Caco-2 (cell line): ENCODE data around the gene DENND2A. TPM values are rescaled to one million over a fixed set of nuclear protein-coding genes. Genes with fewer than 3 reads are reported as not detected.

ENCODE experiments used
- BruUV-seq: library from RNA; stranded (reverse); fragments of 400-500 nt; replicated peaks from 2 replicates; lab custom pipeline; 2021; lab: Mats Ljungman, UMichigan
- CTCF ChIA-PET: fragments of 300-600 bp; sonication (Branson Sonifier 250); formaldehyde crosslinking; loops from one replicate; lab custom pipeline; 2022; ENCODE audit warnings: antibody characterized with exemption; lab: Charles Lee
- POLR2A ChIA-PET: fragments of 300-600 bp; sonication (Branson Sonifier 250); formaldehyde crosslinking; loops from one replicate; lab custom pipeline; 2022; ENCODE audit warnings: antibody characterized with exemption; lab: Charles Lee
- DNase-seq, 2 experiments: peaks; one replicate each; pipeline versions ENCODE4 v3.0.0 to v3.0.0-alpha.2; 2020 to 2022
- H3K27me3 ChIP-seq: replicated peaks from 2 replicates; pipeline ENCODE4 v1.6.0; 2011; ENCODE audit warnings: low read length; ENCODE audit not compliant: control insufficient read depth, insufficient read depth
- H3K36me3 ChIP-seq: 2 replicates; pipeline ENCODE4 v1.5.1; 2011; ENCODE audit warnings: low read length; ENCODE audit not compliant: control insufficient read depth, insufficient read depth
- H3K4me1 ChIP-seq: fragments of 250-450 bp; sonication (Bioruptor Pico); 2 replicates; pipeline ENCODE4 v1.5.1; 2020; ENCODE audit warnings: mild to moderate bottlenecking
- H3K4me3 ChIP-seq: 2 replicates; pipeline ENCODE4 v1.5.1; 2011; ENCODE audit warnings: low read depth, mild to moderate bottlenecking, control low read depth, low read length
- H3K9me3 ChIP-seq: fragments of 250-450 bp; sonication (Bioruptor Pico); 2 replicates; pipeline ENCODE4 v1.5.1; 2020; ENCODE audit warnings: mild to moderate bottlenecking, moderate library complexity
- H3K27ac Mint-ChIP-seq: one replicate; pipeline ENCODE4 v1.8.0; 2022; ENCODE audit warnings: mixed read lengths; ENCODE audit not compliant: unreplicated experiment
- H3K27me3 Mint-ChIP-seq: one replicate; pipeline ENCODE4 v1.8.0; 2022; ENCODE audit warnings: mixed read lengths; ENCODE audit not compliant: insufficient read depth, unreplicated experiment
- H3K36me3 Mint-ChIP-seq: one replicate; pipeline ENCODE4 v1.8.0; 2022; ENCODE audit warnings: mild to moderate bottlenecking, mixed read lengths; ENCODE audit not compliant: insufficient read depth, unreplicated experiment
- H3K4me1 Mint-ChIP-seq: one replicate; pipeline ENCODE4 v1.8.0; 2022; ENCODE audit warnings: low read depth, mixed read lengths; ENCODE audit not compliant: unreplicated experiment
- H3K4me3 Mint-ChIP-seq: one replicate; pipeline ENCODE4 v1.8.0; 2022; ENCODE audit warnings: mild to moderate bottlenecking, moderate library complexity, mixed read lengths; ENCODE audit not compliant: unreplicated experiment
- H3K9me3 Mint-ChIP-seq: one replicate; pipeline ENCODE4 v1.8.0; 2022; ENCODE audit warnings: mixed read lengths; ENCODE audit not compliant: unreplicated experiment
- intact Hi-C: fragments of 100-400 bp; cut with micrococcal nuclease; formaldehyde crosslinking; loops from one replicate; pipeline ENCODE4 v1.10.0; 2022; ENCODE audit not compliant: unreplicated experiment
- total RNA-seq: library from RNA; stranded (reverse); gene quantifications from 2 replicates; pipeline ENCODE4 v1.2.3, GENCODE V29; 2022
- TF ChIP-seq, protein P1 (sequence below), 2 experiments: fragments of 200-600 bp in 1 of 2; IDR thresholded peaks; 1 replicate in 1 of 2; 2 replicates in 1 of 2; pipeline versions ENCODE4 v1.5.1 to v1.8.0; 2011 to 2022; ENCODE audit warnings: antibody characterized with exemption in 1 of 2, control low read depth in 1 of 2, inconsistent platforms in 1 of 2, low read depth in 1 of 2, low read length in 1 of 2, mild to moderate bottlenecking in 1 of 2, moderate library complexity in 1 of 2; ENCODE audit not compliant: insufficient read depth in 1 of 2, severe bottlenecking in 1 of 2, unreplicated experiment in 1 of 2

DENND2A gene
- total RNA-seq, 1 experiment from 2014 or later: 0.95 TPM

DNA sequence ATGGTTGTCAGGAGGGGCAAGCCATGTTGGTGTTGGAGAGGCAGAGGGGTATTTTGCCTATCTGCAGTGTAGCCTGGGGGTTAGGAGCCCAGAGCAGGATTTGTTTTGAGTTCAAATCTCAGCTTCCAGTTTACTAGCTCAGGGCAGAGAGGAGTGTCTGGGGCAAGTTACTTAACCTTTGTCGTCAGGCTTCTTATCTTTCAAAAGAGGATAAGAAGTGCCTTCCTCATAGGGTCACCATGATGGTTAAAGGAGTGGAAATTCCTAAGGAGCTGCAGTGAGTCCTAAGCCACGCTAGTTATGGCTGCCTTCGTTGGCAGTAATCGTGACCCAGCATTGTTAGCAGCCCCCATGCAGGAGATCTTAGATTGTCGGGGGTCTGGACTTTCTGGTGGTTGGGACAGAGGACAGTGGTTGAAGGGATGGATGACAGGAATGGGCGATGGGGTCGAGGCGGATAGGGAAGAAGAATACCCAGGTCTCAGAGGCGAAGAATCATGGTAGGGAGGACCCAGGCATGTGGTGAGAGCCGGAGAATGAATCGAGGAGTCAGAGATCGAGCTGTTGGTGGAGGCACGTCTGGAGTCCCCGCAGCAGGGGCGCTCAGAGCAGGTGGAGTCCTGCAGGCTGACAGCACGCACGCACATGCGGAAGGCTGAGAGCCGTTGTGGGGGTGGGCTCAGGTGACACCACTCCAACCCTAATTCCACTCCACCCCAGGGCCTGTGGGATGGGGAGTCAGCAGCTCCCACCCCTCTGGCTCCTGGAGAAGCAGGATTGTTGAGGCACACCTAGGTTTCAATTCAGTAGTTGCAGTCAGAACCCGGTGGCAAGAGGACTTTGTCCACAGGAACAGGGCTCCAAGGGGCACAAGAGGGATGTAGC, 43.7 kb upstream of the DENND2A start:
- Mint-ChIP-seq H3K36me3 (peaks cover 19% of the 10 kb centered on the region), H3K4me1 (peaks cover 11% of the 10 kb centered on the region), H3K9me3 (no peaks in the 10 kb centered on the region), H3K27me3 (no peaks in the 10 kb centered on the region), H3K27ac (peak overlapping the region; percentile 36), H3K4me3 (no peak overlapping the region)
- Histone ChIP-seq H3K36me3 (no peaks in the 10 kb centered on the region), H3K4me1 (0 out of 2 replicates have a peak, but pooled peaks cover 5% of the 10 kb centered on the region), H3K9me3 (no peaks in the 10 kb centered on the region), H3K27me3 (no peaks in the 10 kb centered on the region), H3K4me3 (no peak overlapping the region)
- POLR2A ChIA-PET: interaction anchor here (0.6 kb wide), 1 partner anchor 12 kb away, joined by 14 read pairs; no protein-coding TSS in a partner anchor
- no TSS peak for BruUV-seq
- intact Hi-C loops: no loop called here
- DNase-seq: no peak
- TF ChIP-seq, protein P1, sequence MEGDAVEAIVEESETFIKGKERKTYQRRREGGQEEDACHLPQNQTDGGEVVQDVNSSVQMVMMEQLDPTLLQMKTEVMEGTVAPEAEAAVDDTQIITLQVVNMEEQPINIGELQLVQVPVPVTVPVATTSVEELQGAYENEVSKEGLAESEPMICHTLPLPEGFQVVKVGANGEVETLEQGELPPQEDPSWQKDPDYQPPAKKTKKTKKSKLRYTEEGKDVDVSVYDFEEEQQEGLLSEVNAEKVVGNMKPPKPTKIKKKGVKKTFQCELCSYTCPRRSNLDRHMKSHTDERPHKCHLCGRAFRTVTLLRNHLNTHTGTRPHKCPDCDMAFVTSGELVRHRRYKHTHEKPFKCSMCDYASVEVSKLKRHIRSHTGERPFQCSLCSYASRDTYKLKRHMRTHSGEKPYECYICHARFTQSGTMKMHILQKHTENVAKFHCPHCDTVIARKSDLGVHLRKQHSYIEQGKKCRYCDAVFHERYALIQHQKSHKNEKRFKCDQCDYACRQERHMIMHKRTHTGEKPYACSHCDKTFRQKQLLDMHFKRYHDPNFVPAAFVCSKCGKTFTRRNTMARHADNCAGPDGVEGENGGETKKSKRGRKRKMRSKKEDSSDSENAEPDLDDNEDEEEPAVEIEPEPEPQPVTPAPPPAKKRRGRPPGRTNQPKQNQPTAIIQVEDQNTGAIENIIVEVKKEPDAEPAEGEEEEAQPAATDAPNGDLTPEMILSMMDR (IDR thresholded peaks at IDR 0.05; ENCODE audit: insufficient read depth in 1 of 2, low read depth in 1 of 2, low read length in 1 of 2, severe bottlenecking in 1 of 2, unreplicated experiment in 1 of 2): no peak
- CTCF ChIA-PET: no interaction called here

DNA sequence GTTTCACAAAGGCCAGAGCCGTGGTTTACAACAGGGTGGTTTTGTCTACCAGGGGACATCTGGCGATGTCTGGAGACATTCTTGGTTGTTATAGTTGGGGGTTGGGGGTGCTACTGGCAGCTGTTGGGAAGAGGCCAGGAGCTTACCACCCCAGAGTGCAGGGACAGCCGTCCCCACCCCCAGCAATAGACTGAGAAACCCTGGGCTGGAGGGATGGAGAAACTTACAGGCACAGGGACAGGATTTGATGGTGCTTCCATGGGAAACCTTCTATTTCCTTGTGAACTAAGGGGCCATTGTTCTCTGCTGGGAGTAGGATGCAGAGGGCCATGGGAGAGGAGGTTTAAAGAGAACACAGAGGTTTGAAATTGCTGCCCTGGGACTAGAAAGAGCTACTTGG, 43.0 kb upstream of the DENND2A start:
- POLR2A ChIA-PET: no interaction called here
- CTCF ChIA-PET: no interaction called here
- no TSS peak for BruUV-seq

DNA sequence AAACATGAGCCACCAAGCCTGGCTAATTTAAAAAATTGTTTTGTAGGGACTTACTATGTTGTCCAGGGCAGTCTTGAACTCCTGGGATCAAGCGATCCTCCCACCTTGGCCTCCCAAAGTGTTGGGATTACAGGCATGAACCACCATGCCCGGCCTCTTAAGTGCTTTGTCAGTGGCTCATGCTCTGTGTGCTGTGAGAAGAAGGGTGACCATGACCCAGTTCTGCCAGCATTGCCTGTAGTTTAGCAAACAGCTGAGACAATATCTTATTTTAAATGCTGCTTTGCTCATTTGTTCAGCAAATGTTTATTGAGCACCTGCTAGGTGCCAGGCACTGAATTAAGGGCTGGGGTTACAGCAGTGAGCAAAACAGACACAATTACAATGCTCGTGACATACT, 41.2 kb upstream of the DENND2A start:
- Histone ChIP-seq H3K4me3 (no peak overlapping the region), H3K9me3 (no peaks in the 10 kb centered on the region), H3K27me3 (no peaks in the 10 kb centered on the region), H3K36me3 (no peaks in the 10 kb centered on the region), H3K4me1 (0 out of 2 replicates have a peak, but pooled peaks cover 5% of the 10 kb centered on the region)
- TF ChIP-seq, protein P1 (IDR thresholded peaks at IDR 0.05; ENCODE audit: insufficient read depth in 1 of 2, low read depth in 1 of 2, low read length in 1 of 2, severe bottlenecking in 1 of 2, unreplicated experiment in 1 of 2): no peak
- no peak for DNase-seq
- CTCF ChIA-PET: no interaction called here
- Mint-ChIP-seq H3K4me3 (no peak overlapping the region), H3K27me3 (no peaks in the 10 kb centered on the region), H3K4me1 (peaks cover 11% of the 10 kb centered on the region), H3K36me3 (peaks cover 24% of the 10 kb centered on the region), H3K27ac (no peak overlapping the region), H3K9me3 (no peaks in the 10 kb centered on the region)
- POLR2A ChIA-PET: no interaction called here
- BruUV-seq: no TSS peak
- intact Hi-C loops: no loop called here

More for the DNA sequence above, 43.0 kb upstream of the DENND2A start:
- H3K27me3 Mint-ChIP-seq: no peaks in the 10 kb centered on the region
- Histone ChIP-seq H3K4me3 (no peak overlapping the region), H3K36me3 (no peaks in the 10 kb centered on the region), H3K9me3 (no peaks in the 10 kb centered on the region), H3K4me1 (0 out of 2 replicates have a peak, but pooled peaks cover 5% of the 10 kb centered on the region), H3K27me3 (no peaks in the 10 kb centered on the region)
- no peaks in the 10 kb centered on the region for H3K9me3 Mint-ChIP-seq
- TF ChIP-seq, protein P1 (IDR thresholded peaks at IDR 0.05; ENCODE audit: insufficient read depth in 1 of 2, low read depth in 1 of 2, low read length in 1 of 2, severe bottlenecking in 1 of 2, unreplicated experiment in 1 of 2): no peak
- peak overlapping the region; percentile 36 for H3K27ac Mint-ChIP-seq
- H3K36me3 Mint-ChIP-seq: peaks cover 23% of the 10 kb centered on the region
- H3K4me3 Mint-ChIP-seq: no peak overlapping the region
- H3K4me1 Mint-ChIP-seq: peaks cover 11% of the 10 kb centered on the region
- DNase-seq: no peak
- intact Hi-C loops: no loop called here
